Subcutaneous adipose tissue (tissue), 4 donors: ENCODE data around the gene STAG1. TPM values are rescaled to one million over a fixed set of nuclear protein-coding genes. Genes with fewer than 3 reads are reported as not detected.

Experiments
- total RNA-seq, 4 donors: library from RNA; depleted of rRNA; stranded (reverse); fragments of >200 nt; gene quantifications; one replicate each; pipeline ENCODE4 v1.1.0, GENCODE V29; 2016
- TF ChIP-seq, protein P1 (sequence below): fragments of 450-650 bp; IDR thresholded peaks from one replicate; pipeline ENCODE4 v1.5.1; 2016; ENCODE audit warnings: low read depth, mild to moderate bottlenecking, control low read depth, antibody characterized with exemption, moderate library complexity

STAG1 gene
- total RNA-seq, 4 donors from 2014 or later = 40.9 to 69.0 (median 54.0) TPM

- TF ChIP-seq, protein P1, sequence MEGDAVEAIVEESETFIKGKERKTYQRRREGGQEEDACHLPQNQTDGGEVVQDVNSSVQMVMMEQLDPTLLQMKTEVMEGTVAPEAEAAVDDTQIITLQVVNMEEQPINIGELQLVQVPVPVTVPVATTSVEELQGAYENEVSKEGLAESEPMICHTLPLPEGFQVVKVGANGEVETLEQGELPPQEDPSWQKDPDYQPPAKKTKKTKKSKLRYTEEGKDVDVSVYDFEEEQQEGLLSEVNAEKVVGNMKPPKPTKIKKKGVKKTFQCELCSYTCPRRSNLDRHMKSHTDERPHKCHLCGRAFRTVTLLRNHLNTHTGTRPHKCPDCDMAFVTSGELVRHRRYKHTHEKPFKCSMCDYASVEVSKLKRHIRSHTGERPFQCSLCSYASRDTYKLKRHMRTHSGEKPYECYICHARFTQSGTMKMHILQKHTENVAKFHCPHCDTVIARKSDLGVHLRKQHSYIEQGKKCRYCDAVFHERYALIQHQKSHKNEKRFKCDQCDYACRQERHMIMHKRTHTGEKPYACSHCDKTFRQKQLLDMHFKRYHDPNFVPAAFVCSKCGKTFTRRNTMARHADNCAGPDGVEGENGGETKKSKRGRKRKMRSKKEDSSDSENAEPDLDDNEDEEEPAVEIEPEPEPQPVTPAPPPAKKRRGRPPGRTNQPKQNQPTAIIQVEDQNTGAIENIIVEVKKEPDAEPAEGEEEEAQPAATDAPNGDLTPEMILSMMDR = no peak
Measured at GRCh38 chr3:136699271-136699828, 52.8 kb downstream of the STAG1 start.

- TF ChIP-seq, protein P1 = no peak
Measured at GRCh38 chr3:136698361-136698760, 53.8 kb downstream of the STAG1 start.

- TF ChIP-seq, protein P1 = no peak
Measured at GRCh38 chr3:136696797-136697196, 55.4 kb downstream of the STAG1 start.

- TF ChIP-seq, protein P1 = no peak
Measured at GRCh38 chr3:136694321-136694720, 57.9 kb downstream of the STAG1 start.

DNA sequence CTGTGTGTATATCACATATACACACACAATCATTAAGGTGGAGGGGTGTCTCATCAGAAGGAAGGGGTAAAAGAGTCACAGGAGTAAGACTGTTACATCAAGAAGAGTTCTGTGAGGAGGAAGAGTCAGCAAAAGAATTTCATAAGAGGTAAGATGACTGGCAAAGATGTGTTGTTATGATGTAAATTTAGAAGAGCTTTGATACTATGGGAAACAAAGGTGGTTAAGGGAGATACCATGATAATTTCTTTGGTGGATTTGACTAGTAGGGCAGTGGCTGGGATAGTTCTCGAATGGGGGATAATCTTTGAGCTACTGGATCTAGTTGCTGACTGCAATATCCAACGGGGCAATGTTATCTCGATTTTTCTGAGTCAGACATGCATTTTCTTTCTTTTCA, 61.6 kb downstream of the STAG1 start:
- TF ChIP-seq, protein P1 = no peak

GRCh38 chr3:136685882-136686281, 66.3 kb downstream of the STAG1 start:
- TF ChIP-seq, protein P1 = no peak

DNA sequence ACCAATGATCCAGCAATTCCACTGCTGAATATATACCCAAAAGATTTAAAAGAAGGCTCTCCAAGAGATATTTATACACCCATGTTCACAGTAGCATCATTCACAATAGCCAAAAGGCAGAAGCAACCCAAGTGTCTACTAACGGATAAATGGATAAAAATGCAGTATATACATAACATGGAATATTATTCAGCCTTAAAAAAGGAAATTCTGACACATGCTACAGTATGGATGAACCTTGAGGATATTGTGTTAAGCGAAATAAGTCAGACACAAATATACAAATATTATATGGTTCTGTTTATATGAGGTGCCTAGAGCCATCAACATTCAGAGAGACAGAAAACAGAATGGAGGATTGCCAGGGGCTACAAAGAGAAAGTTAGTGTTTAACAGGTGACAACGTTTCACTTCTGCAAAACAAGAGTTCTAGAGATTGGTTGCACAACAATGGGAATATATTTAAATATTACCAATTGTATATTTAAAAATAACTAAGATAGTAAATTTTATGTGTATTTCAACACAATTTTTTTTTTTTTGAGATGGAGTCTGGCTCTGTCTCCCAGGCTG, 69.4 kb downstream of the STAG1 start:
- TF ChIP-seq, protein P1 = no peak
